Activated effector memory CD4-positive, alpha-beta T cell treated with anti-CD3 and anti-CD28 coated beads, Interleukin-2, amount 50 U/mL, for 16 hours (primary cell): ENCODE data around the gene SYT9.
A peak's percentile ranks its signal among the peaks of the same experiment; 100 is the strongest.
"Not testable (repeated sequence)": the region's sequence is repeated elsewhere in the genome, so short reads cannot be mapped to it uniquely, and the experiment has no call there.

Source experiments
- DNase-seq: peaks from one replicate; pipeline ENCODE4 v3.0.0-alpha.2; 2020

SYT9 gene

GRCh38 chr11:7512525-7513233, 261.0 kb downstream of the SYT9 start:
- no peak for DNase-seq

- peak; percentile 94 for DNase-seq
Observed at GRCh38 chr11:7513234-7514098, 261.8 kb downstream of the SYT9 start, which contains the start of gene PPFIBP2. Gene PPFIBP2 (plus strand): TSS chr11:7513999. CDS start chr11:7549476, 35,477 bp downstream.

GRCh38 chr11:7514099-7514591, 262.4 kb downstream of the SYT9 start:
- DNase-seq, result peak; percentile 71

GRCh38 chr11:7515447-7515886, 263.8 kb downstream of the SYT9 start:
- DNase-seq, result no peak

GRCh38 chr11:7516475-7516874, 264.8 kb downstream of the SYT9 start:
- no peak for DNase-seq

- DNase-seq, result not testable (repeated sequence)
Observed at GRCh38 chr11:7517743-7518142, 266.0 kb downstream of the SYT9 start.
